SK-N-SH (cell line): Measurements from ENCODE around the gene SERPINA6. TPM values are rescaled to one million over a fixed set of nuclear protein-coding genes. Genes with fewer than 3 reads are reported as not detected.

Experiments used
- CTCF ChIA-PET: fragments of 300-600, 350-600 bp; formaldehyde crosslinking; extraction: SDS; loops from one replicate; lab custom pipeline; 2021; lab: Yijun Ruan, JAX
- POLR2A ChIA-PET: fragments of 350-600 bp; sonication (Branson Sonifier 250); formaldehyde crosslinking; extraction: SDS; loops from one replicate; lab custom pipeline; 2020; ENCODE audit warnings: antibody characterized with exemption, inconsistent platforms; lab: Yijun Ruan, JAX
- DNase-seq: peaks from one replicate; pipeline ENCODE4 v3.0.0; 2012
- H2AFZ ChIP-seq: fragments of 200-600 bp; sonication (generic); 2 replicates; pipeline ENCODE4 v1.8.1; 2016; ENCODE audit warnings: antibody characterized with exemption, mild to moderate bottlenecking, low read depth
- H3F3A ChIP-seq: fragments of 200-600 bp; sonication (generic); replicated peaks from 2 replicates; pipeline ENCODE3; 2016; ENCODE audit warnings: antibody characterized with exemption, mild to moderate bottlenecking; ENCODE audit not compliant: insufficient read depth
- H3K27ac ChIP-seq, 2 experiments: fragments of 200-500 bp in 1 of 2; fragments of 200-600 bp in 1 of 2; sonication (Bioruptor generic) in 1 of 2; sonication (generic), shearing (Covaris generic) in 1 of 2; 2 replicates each; pipeline versions ENCODE4 v1.5.1 to v1.6.1; 2014 to 2016; ENCODE audit warnings: low read depth in 2 of 2, inconsistent platforms in 1 of 2, low read length in 1 of 2, mild to moderate bottlenecking in 1 of 2, mixed read lengths in 1 of 2
- H3K27me3 ChIP-seq: fragments of 200-600 bp; sonication (generic), shearing (Covaris generic); 2 replicates; pipeline ENCODE4 v1.6.1; 2016; ENCODE audit warnings: mixed run types; ENCODE audit not compliant: insufficient read depth
- H3K36me3 ChIP-seq, 2 experiments: fragments of 200-500 bp in 1 of 2; fragments of 200-600 bp in 1 of 2; sonication (Bioruptor generic) in 1 of 2; sonication (generic) in 1 of 2; replicated peaks in 1 of 2; 2 replicates each; pipeline versions ENCODE3 to v1.5.1; 2014 to 2016; ENCODE audit warnings: low read length in 1 of 2, mild to moderate bottlenecking in 1 of 2; ENCODE audit not compliant: insufficient read depth in 2 of 2, control insufficient read depth in 1 of 2
- H3K4me1 ChIP-seq, 2 experiments: fragments of 200-500 bp in 1 of 2; fragments of 200-600 bp in 1 of 2; sonication (Bioruptor generic) in 1 of 2; sonication (generic), shearing (Covaris generic) in 1 of 2; 2 replicates each; pipeline versions ENCODE4 v1.5.1 to v1.6.1; 2014 to 2016; ENCODE audit warnings: low read depth in 1 of 2, low read length in 1 of 2, mixed run types in 1 of 2; ENCODE audit not compliant: insufficient read depth in 2 of 2, control insufficient read depth in 1 of 2
- H3K4me2 ChIP-seq: fragments of 200-600 bp; sonication (generic), shearing (Covaris generic); 2 replicates; pipeline ENCODE4 v1.6.1; 2017; ENCODE audit warnings: mixed run types
- H3K4me3 ChIP-seq, 2 experiments: fragments of 200-500 bp in 1 of 2; fragments of 200-600 bp in 1 of 2; sonication (Bioruptor generic) in 1 of 2; sonication (generic), shearing (Covaris generic) in 1 of 2; 2 replicates each; pipeline versions ENCODE4 v1.5.1 to v1.8.1; 2014 to 2016; ENCODE audit warnings: low read depth in 2 of 2, inconsistent platforms in 1 of 2, low read length in 1 of 2, mild to moderate bottlenecking in 1 of 2, mixed read lengths in 1 of 2, moderate library complexity in 1 of 2
- H3K79me2 ChIP-seq: fragments of 200-600 bp; sonication (generic); 2 replicates; pipeline ENCODE4 v1.8.1; 2017; ENCODE audit warnings: mild to moderate bottlenecking; ENCODE audit not compliant: insufficient read depth
- H3K9ac ChIP-seq: fragments of 200-600 bp; sonication (generic); 2 replicates; pipeline ENCODE4 v1.6.1; 2017; ENCODE audit warnings: mixed run types
- H3K9me2 ChIP-seq: fragments of 200-600 bp; sonication (generic); 2 replicates; pipeline ENCODE4 v1.6.1; 2017; ENCODE audit warnings: mixed run types
- H3K9me3 ChIP-seq: fragments of 200-600 bp; sonication (generic); 2 replicates; pipeline ENCODE4 v1.6.1; 2017; ENCODE audit warnings: mixed run types, mild to moderate bottlenecking, moderate library complexity
- H4K20me1 ChIP-seq: fragments of 200-600 bp; sonication (generic); 2 replicates; pipeline ENCODE4 v1.6.1; 2017; ENCODE audit warnings: mild to moderate bottlenecking, mixed run types; ENCODE audit not compliant: insufficient read depth
- CHD2 ChIP-seq: fragments of 150-350 bp; IDR thresholded peaks from 2 replicates; pipeline ENCODE4 v1.6.1; 2018; ENCODE audit warnings: low read length; ENCODE audit not compliant: partially characterized antibody
- ELF1 ChIP-seq: IDR thresholded peaks from 2 replicates; pipeline ENCODE4 v1.4.0; 2012
- EZH2phosphoT487 ChIP-seq: fragments of 200-600 bp; sonication (generic); IDR thresholded peaks from 2 replicates; pipeline ENCODE4 v1.6.1; 2017; ENCODE audit warnings: low read depth, mixed run types, mild to moderate bottlenecking, antibody characterized with exemption, moderate library complexity, borderline replicate concordance
- FOXM1 ChIP-seq: IDR thresholded peaks from 2 replicates; pipeline ENCODE4 v1.4.0; 2012; ENCODE audit warnings: low read depth, mild to moderate bottlenecking
- IRF3 ChIP-seq: fragments of 150-350 bp; IDR thresholded peaks from 2 replicates; pipeline ENCODE4 v1.6.1; 2016; ENCODE audit warnings: mild to moderate bottlenecking, low read depth, low read length
- JUND ChIP-seq: IDR thresholded peaks from 2 replicates; pipeline ENCODE4 v1.4.0; 2012
- MAX ChIP-seq: IDR thresholded peaks from 2 replicates; pipeline ENCODE4 v1.4.0; 2012; ENCODE audit warnings: low read depth
- MEF2A ChIP-seq: IDR thresholded peaks from 2 replicates; pipeline ENCODE4 v1.4.0; 2012; ENCODE audit warnings: low read depth, borderline replicate concordance
- MXI1 ChIP-seq: IDR thresholded peaks from 2 replicates; pipeline ENCODE4 v1.6.1; 2012; ENCODE audit warnings: mild to moderate bottlenecking, low read depth, low read length, improper control_type of control experiment
- NFIC ChIP-seq: IDR thresholded peaks from 2 replicates; pipeline ENCODE4 v1.4.0; 2012; ENCODE audit warnings: borderline replicate concordance
- POLR2AphosphoS5 ChIP-seq: IDR thresholded peaks from 2 replicates; pipeline ENCODE4 v1.6.1; 2012; ENCODE audit warnings: low read depth, low read length
- RAD21 ChIP-seq: IDR thresholded peaks from 2 replicates; pipeline ENCODE4 v1.6.1; 2012; ENCODE audit warnings: mild to moderate bottlenecking, low read length
- REST ChIP-seq: IDR thresholded peaks from 2 replicates; pipeline ENCODE4 v1.6.1; 2012; ENCODE audit warnings: mild to moderate bottlenecking, low read depth, low read length, moderate library complexity
- RFX5 ChIP-seq: IDR thresholded peaks from 2 replicates; pipeline ENCODE4 v1.6.1; 2012; ENCODE audit warnings: mild to moderate bottlenecking, improper control_type of control experiment, low read length
- RXRA ChIP-seq: IDR thresholded peaks from 2 replicates; pipeline ENCODE4 v1.4.0; 2012; ENCODE audit warnings: low read depth, mild to moderate bottlenecking, borderline replicate concordance
- SIN3A ChIP-seq: IDR thresholded peaks from 2 replicates; pipeline ENCODE4 v1.6.1; 2012; ENCODE audit warnings: low read depth, mild to moderate bottlenecking, low read length, moderate library complexity, borderline replicate concordance
- SMC3 ChIP-seq: IDR thresholded peaks from 2 replicates; pipeline ENCODE4 v1.6.1; 2012; ENCODE audit warnings: low read depth, low read length, improper control_type of control experiment
- TAF1 ChIP-seq: IDR thresholded peaks from 2 replicates; pipeline ENCODE4 v1.6.1; 2012; ENCODE audit warnings: low read depth, mild to moderate bottlenecking, low read length, moderate library complexity, borderline replicate concordance
- TEAD4 ChIP-seq: IDR thresholded peaks from 2 replicates; pipeline ENCODE4 v1.4.0; 2012; ENCODE audit warnings: mild to moderate bottlenecking, borderline replicate concordance; ENCODE audit not compliant: insufficient read depth
- USF2 ChIP-seq: fragments of 150-350 bp; IDR thresholded peaks from 2 replicates; pipeline ENCODE4 v1.6.1; 2017; ENCODE audit warnings: antibody characterized with exemption, low read length, low read depth, borderline replicate concordance
- YY1 ChIP-seq: IDR thresholded peaks from 2 replicates; pipeline ENCODE4 v1.4.0; 2012; ENCODE audit warnings: low read depth, mild to moderate bottlenecking
- WGBS: methylation state at CpG from one replicate; pipeline ENCODE4 v1.1.6; 2017; ENCODE audit warnings: low lambda C conversion rate; 5-methylcytosine and 5-hydroxymethylcytosine counted together
- polyA plus RNA-seq, 3 experiments: library from polyadenylated mRNA; depleted of rRNA; stranded (reverse); fragments of >200 nt; gene quantifications; 2 replicates each; pipeline ENCODE4 v1.2.3, GENCODE V29; 2012

SERPINA6 gene
- polyA plus RNA-seq, 1 of the 3 experiments (the other 2 are of a cell fraction), result 0.46 TPM

GRCh38 chr14:94361682-94362081 is 38.5 kb upstream of the SERPINA6 start:
- no peaks in the 10 kb centered on the region for H3K4me1 ChIP-seq
- H2AFZ ChIP-seq, result no peak overlapping the region
- no peak overlapping the region for H3K27ac ChIP-seq
- DNase-seq, result no peak
- no peaks in the 10 kb centered on the region for H3K36me3 ChIP-seq
- H3K4me2 ChIP-seq, result no peak overlapping the region
- no peak overlapping the region for H3K4me3 ChIP-seq
- ChIA-PET POLR2A (no interaction called here), CTCF (no interaction called here)
- TF ChIP-seq MAX, result no peak
- no peak for TF ChIP-seq YY1
- TF ChIP-seq MXI1, result no peak
- TF ChIP-seq SMC3, result no peak
- no peak for TF ChIP-seq NFIC
- TF ChIP-seq MEF2A, result no peak
- TF ChIP-seq IRF3, result no peak
- TF ChIP-seq EZH2phosphoT487, result no peak
- no peak for TF ChIP-seq RXRA
- no peak for TF ChIP-seq CHD2
- TF ChIP-seq FOXM1, result no peak
- no peak for TF ChIP-seq TAF1
- no peak for TF ChIP-seq USF2
- TF ChIP-seq ELF1, result no peak
- no peak for TF ChIP-seq SIN3A
- no peak for TF ChIP-seq TEAD4
- 81% methylated on average over 3 of the region's 7 CpGs for WGBS
- no peaks in the 10 kb centered on the region for H3K27me3 ChIP-seq
- H3K9me3 ChIP-seq, result no peaks in the 10 kb centered on the region
- no peak overlapping the region for H3K9ac ChIP-seq
- H3K9me2 ChIP-seq, result no peaks in the 10 kb centered on the region
- no peaks in the 10 kb centered on the region for H3K79me2 ChIP-seq
- no peaks in the 10 kb centered on the region for H4K20me1 ChIP-seq
- H3F3A ChIP-seq, result no peaks in the 10 kb centered on the region

GRCh38 chr14:94360945-94361565 is 37.9 kb upstream of the SERPINA6 start:
- 72% methylated on average over 5 of the region's 7 CpGs for WGBS
- Histone ChIP-seq H2AFZ (no peak overlapping the region), H3K27ac (no peak overlapping the region), H3K4me3 (no peak overlapping the region), H3K27me3 (no peaks in the 10 kb centered on the region), H3F3A (no peaks in the 10 kb centered on the region), H3K79me2 (no peaks in the 10 kb centered on the region), H3K9me2 (no peaks in the 10 kb centered on the region), H3K9me3 (no peaks in the 10 kb centered on the region), H3K36me3 (no peaks in the 10 kb centered on the region), H4K20me1 (no peaks in the 10 kb centered on the region), H3K4me2 (no peak overlapping the region), H3K9ac (no peak overlapping the region), H3K4me1 (no peaks in the 10 kb centered on the region)
- POLR2A ChIA-PET, result no interaction called here
- no peak for DNase-seq
- CTCF ChIA-PET, result no interaction called here
- TF ChIP-seq FOXM1 (no peak), MAX (no peak), RFX5 (no peak), IRF3 (no peak), RAD21 (no peak), JUND (no peak), MEF2A (no peak), POLR2AphosphoS5 (no peak), REST (no peak)
